Left forelimb (tissue), 1 donor: Measurements from ENCODE around the gene FBXL15.

ENCODE experiments used
- DNase-seq: peaks from one replicate; pipeline ENCODE4 v3.0.0-alpha.2; 2018; ENCODE audit warnings: low spot score

FBXL15 gene

DNA sequence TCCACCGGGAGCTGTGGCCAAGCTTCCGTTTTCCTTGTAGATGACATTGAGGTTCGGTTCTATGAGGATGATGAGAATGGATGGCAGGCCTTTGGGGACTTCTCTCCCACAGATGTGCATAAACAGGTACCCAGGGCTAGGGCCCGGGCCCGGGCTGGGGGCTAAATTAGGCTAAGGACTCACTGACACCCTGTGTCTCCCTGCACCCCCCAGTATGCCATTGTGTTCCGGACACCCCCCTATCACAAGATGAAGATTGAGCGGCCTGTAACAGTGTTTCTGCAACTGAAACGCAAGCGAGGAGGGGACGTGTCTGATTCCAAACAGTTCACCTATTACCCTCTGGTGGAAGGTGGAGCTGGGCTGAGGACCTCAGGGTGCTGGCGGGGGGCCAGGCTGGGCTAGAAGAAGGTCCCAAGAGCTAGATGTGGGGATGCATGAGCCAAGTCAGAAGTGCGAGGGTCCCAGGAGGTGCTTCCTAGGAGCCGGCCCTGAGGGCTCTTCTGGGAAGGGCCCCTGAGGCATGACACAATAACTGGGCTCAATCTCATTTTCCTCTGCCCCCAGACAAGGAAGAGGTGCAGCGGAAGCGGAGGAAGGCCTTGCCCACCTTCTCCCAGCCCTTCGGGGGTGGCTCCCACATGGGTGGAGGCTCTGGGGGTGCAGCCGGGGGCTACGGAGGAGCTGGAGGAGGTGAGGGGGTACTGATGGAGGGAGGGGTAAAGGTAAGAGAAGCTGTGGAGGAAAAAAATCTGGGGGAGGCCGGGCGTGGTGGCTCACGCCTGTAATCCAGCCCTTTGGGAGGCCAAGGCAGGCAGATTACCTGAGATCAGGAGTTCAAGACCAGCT is 22.2 kb upstream of the FBXL15 start:
- DNase-seq = no peak

DNA sequence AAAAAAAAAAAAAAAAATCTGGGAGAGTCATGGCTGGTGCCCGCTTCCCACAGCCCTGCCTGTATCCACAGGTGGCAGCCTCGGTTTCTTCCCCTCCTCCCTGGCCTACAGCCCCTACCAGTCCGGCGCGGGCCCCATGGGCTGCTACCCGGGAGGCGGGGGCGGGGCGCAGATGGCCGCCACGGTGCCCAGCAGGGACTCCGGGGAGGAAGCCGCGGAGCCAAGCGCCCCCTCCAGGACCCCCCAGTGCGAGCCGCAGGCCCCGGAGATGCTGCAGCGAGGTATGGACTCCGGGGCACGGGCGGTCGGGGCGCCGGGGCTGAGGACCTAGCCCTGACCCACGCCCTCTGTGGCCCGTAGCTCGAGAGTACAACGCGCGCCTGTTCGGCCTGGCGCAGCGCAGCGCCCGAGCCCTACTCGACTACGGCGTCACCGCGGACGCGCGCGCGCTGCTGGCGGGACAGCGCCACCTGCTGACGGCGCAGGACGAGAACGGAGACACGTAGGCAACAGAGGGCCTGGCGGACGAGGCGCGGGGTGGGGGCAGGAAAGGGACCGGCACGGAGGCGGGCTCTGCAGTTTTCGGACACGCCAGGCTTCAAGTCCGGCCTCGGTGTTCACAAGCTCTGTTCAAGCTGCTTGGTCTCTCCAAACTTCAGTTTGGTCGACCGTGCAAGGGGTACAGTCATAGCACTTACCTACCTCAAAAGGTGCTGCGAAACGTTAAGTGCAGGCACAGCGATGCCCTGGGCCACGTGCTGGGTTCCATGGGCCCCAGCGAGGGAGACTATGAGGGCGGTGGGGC is 21.2 kb upstream of the FBXL15 start:
- peak; percentile 93 for DNase-seq

DNA sequence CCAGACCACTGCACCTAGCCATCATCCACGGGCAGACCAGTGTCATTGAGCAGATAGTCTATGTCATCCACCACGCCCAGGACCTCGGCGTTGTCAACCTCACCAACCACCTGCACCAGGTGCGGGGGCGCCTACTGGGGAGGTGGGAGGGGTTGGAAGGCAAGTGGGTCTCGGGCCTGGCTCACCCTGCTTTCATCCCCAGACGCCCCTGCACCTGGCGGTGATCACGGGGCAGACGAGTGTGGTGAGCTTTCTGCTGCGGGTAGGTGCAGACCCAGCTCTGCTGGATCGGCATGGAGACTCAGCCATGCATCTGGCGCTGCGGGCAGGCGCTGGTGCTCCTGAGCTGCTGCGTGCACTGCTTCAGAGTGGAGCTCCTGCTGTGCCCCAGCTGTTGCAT is 20.6 kb upstream of the FBXL15 start:
- DNase-seq = no peak

DNA sequence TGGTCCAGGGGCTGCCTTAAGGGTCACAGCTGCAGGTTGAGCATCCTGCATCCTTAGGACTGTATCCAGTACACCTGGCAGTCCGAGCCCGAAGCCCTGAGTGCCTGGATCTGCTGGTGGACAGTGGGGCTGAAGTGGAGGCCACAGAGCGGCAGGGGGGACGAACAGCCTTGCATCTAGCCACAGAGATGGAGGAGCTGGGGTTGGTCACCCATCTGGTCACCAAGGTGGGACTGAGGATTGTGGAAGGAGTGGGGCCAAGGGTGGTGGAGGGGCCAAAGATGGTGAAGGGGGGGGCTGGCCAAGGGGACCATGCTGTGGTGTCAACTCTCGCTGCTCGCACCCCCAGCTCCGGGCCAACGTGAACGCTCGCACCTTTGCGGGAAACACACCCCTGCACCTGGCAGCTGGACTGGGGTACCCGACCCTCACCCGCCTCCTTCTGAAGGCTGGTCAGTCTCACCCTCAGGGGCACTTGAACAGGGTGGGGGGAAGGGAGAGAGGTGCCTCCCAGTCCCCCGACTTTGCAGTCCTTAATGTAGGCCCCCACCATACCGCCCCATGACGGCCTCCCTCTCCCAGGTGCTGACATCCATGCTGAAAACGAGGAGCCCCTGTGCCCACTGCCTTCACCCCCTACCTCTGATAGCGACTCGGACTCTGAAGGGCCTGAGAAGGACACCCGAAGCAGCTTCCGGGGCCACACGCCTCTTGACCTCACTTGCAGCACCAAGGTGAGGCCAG is 19.9 kb upstream of the FBXL15 start:
- DNase-seq = no peak

DNA sequence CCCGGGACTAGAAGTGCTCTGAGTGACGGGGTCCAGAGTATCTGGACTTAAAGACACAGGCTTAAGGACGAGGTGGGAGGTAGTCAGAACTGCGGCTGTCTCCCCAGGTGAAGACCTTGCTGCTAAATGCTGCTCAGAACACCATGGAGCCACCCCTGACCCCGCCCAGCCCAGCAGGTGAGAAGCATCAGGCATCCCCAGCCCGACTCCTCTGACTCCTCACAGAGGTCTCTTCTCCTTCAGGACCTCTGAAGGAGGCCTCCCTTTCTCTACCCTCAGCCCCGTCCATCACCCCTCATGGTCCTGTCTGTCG is 19.3 kb upstream of the FBXL15 start:
- DNase-seq = no peak

DNA sequence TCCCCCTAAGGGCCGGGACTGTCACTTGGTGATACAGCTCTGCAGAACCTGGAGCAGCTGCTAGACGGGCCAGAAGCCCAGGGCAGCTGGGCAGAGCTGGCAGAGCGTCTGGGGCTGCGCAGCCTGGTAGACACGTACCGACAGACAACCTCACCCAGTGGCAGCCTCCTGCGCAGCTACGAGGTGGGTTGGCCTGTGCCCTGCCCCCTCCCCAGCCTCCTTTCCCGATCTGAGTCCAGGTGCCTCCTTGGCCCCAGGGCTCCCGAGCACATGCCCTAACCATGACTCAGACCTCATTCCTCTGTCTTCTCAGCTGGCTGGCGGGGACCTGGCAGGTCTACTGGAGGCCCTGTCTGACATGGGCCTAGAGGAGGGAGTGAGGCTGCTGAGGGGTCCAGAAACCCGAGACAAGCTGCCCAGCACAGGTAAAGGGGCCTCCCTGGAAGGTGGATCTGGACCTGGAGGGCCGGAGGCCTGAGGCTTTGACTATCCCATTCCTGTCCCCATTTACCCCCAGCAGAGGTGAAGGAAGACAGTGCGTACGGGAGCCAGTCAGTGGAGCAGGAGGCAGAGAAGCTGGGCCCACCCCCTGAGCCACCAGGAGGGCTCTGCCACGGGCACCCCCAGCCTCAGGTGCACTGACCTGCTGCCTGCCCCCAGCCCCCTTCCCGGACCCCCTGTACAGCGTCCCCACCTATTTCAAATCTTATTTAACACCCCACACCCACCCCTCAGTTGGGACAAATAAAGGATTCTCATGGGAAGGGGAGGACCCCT is 18.7 kb upstream of the FBXL15 start:
- no peak for DNase-seq

DNA sequence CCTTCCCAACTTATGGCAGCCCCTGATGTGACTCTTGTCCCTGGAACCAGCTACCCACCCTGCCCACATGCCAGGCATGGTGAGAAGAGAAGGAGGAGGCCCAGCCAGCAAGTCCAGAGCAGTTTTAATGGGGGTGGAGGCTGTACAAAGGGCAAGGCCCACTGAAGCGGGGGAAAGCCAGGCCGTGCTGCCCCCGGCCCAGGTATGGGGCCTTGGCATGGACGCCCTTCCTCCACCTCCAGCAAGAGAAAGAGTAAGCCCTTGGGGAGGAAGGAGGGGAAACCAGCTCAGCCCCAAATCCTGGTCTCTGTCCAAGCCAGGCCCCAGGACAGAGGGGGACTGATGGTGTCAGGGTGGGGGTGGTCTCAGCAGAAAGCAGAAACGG is 18.1 kb upstream of the FBXL15 start:
- no peak for DNase-seq

DNA sequence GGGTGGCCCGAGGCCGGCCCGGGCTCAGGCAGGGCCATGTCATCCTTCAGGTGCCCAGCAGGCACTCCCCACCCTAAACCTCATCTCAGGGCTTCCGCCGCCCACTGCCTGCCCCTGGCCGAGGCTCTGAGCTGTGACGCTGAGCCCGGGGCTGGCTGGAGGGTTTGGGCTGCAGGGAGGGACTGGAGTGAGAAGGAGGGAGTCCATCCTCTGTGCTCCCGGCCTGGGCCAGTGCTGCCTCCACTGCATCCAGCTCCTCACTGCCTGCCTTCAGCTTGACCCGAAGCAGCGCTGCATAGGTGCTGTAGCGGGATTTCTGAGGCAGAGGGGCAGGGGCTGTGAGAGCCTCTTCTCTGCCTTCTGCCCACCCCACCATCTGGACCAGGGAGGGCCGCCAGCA is 17.5 kb upstream of the FBXL15 start:
- no peak for DNase-seq

DNA sequence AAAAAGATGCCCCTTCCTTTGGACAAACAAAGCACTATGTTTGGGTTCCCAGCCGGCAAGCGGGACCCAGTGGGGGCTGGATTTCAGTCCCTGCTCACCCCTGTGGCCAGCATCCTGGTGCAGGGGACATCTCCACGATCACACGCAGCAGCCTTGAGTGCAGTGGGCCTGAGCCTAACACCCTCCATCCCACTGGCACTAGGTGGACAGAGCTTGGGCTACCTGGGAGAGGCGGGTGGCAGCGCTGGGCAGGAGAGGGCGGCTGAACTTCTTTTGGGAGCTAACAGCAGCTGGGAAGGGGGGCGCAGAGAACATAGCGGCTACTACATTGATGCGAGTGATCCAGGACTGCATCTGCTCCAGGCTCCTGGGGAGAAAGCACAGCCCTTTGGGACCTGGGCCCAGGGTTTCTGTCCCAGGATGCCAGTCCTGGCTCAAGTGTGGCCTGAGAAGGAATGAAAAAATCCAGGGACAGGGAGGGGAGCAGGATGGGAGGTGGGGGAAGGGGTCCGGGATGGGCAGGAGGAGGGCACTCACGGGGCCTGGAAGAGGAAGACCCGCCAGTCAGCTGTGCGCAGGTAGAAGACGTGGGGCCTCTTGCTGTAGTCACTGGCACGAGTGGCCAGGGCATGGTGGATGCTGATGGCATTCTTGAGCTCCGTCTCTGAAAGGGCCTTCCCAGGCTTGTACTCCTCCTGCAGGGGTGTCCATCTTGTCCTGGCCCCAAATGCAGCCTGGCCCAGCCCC is 16.1 kb upstream of the FBXL15 start:
- no peak for DNase-seq

DNA sequence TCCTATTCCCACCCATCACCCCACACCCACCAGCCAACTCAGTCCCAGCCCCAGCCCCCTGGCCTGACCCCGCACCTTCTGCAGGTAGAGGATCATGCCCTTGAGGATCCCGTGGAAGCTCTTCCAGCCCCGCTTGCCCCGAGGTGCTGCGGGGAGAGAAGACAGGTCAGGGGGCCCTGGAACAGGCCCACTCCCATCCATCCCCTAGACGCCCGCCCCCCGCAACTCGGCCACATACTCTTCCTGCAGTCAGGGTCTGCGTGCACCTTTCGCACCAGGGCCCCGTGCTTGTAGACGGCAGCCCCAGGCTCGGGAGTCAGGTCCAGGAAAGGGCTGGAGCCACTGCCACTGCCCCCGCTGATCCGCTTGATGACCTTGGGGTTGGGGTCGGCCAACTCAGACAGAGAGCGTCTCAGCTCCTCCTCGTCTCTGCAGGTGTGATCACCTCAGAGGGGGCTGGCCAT is 15.5 kb upstream of the FBXL15 start:
- no peak for DNase-seq

DNA sequence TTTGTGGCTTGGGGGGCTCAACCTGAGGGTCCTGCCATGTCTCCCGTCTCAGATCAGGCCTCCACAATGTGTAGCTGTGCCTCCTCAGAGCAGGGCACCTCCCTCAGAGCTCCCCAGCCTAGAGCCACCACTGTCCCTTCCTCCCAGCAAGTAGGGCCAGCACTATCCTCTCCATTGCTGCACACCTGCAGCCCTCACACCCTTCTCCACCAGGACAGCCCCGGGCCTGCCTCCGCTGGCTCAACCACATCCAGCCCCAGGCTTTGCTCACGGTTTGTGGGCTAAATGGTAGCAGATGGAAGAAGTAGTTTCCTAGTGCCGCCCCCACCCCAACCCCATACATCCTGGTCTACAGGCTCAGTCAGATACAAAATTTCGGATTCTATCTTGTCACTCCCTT is 15.0 kb upstream of the FBXL15 start:
- DNase-seq = no peak

DNA sequence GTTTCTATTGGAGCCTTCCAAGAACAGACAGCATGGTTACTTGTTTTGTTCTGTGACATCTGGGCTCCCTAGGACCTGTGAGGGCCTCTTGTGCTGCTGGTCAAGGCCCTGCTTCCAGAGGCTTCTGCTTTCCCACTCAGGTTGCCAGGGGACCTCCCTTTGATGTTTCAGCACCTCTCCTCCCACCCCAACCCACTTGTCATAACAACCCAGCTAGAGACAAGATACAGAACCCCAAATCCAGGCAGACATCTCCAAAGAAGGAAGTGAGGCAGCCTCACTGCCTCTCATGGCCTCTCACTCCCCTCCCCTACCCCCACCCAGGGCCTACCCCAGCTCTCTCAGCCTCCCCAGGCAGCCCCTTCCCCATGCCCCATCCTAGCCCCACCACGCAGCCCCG is 13.8 kb upstream of the FBXL15 start:
- no peak for DNase-seq

DNA sequence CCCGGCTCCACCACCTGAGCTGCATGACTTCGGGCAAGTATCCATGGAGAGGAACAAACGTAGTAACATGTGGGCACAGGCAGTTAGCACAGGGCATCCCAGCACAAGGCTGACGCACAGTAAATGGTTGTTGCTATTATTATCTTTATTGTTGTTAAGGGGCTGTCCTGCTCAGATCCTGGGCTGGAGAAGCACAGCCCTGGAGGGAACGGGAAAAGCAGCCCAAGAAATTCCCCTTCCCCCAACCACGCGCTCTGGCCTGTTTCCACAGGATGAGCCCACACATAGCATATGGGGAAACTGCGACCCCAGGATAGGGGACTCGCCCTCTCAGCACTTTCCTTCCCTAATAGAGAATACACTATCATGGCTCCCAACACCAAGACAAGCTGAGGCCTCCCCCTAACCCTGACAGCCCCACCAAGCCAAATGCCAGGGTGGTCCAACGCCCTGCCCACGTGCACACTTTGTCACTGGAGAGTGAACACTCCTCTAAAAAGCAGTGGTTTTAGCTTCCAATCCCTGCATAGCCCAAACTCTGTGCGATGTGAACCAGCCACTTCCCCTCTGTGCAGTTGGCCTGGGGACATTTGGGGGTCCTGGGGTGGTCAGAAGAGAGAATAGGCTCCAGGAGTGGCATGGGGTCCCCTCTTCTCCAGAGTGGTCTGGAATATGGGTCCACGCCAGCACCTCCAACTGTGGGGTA is 13.1 kb upstream of the FBXL15 start:
- no peak for DNase-seq

DNA sequence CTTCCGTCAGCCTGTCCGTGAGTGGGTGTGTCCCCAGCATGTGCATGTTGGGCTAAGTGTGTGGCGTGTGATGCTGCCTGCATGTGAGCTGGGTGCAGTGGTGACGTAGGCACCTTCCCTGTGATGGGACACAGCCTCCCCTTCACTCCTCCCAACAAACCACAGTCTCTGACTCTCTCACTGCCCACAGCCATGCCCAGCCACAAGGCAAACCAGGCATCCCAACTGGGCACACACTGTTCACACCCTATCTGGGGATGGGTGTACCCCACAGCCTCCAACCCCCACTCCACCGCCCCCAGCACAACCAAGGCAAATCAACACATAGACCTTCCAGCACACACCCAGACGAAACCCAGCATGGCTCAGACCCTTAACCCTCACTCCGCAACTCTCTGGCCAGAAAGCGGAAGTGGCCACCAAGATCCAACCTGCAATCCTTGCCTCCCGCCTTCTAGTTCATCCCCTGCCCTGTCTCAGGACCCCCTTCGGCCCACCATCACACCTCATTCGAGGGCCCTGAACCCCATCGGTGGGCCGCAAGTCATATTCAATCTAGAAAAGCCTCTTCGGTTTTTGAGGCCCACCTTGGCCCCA is 12.4 kb upstream of the FBXL15 start:
- DNase-seq = no peak

DNA sequence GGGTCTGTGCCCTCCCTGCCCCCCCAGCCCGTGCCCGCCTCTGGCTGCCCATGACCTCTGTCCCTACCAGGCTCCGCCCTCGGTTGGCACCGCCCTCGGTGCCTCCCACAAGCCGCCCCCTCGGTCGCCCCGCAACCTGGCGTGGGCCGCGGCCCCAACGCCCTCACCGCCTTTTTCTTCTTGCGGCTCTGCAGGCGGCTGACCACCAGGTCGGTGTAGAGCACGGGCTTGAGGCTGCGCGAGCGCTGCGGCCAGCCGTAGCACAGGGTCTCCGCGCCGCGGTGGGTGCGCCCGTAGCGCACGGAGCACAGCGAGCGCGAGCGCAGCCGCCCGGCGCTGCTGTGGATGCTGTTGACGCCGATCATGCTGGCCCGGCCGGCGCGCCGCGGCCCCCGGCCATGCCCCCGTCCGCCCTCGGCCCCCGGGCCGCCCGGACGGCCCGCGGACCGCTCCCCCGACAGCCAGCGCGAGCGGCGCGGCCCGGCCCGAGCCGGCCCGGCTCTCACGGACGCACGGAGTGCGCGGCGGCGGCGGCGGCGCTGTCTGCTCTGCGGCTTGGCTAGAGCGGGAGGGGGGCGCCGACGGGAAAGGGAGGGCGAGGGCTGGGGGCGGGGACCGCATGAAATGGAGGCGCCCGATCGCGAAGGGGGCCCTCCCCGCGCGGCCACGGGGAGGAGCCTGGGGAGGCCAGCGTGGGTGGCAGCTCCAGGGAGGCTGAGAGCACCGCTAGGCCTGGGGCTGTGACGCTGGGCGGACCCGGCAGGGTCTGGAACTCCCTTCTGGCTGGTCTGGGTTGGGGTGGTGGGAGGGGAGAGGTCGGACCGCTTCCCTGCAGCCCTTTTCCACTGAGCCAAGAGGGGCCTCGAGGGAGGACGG is 11.7 kb upstream of the FBXL15 start:
- peak; percentile 86 for DNase-seq

DNA sequence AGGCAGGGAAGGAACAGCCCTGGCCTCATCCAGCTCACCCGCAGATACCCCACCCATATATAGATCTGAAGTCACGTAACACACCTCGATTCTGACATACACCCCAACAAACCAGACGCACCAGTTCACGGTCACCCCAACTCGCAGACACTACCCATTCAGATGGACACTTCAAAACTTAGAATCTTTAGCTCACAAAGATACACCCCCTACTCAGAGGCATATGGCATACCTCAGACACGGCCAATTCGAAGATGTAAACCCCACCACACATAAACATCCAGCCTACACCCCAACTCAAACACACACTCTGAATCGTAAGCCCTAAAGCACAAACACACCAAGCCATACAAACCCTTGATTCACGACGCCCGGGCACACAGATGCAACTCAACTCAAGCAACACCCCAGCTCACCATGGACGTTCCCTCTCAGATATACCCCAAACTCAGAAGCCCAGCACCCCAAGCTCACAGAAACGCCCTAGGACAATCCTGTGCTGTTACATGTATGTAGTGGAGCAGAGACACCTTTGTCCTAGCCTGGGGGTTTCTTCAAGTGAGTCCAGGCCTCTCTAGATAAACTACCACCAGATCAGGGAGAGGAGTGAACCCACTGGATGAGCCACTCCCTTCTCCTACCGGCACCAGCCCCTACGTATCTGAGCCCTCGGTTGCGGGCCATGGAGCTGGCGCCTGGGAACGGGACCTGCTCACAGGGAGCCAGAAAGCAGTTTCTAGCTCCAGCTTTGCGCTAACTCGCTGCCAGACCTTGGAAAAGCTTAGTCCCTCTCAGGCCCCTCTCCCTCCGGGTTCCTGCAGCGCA is 10.8 kb upstream of the FBXL15 start:
- DNase-seq = peak; percentile 68

DNA sequence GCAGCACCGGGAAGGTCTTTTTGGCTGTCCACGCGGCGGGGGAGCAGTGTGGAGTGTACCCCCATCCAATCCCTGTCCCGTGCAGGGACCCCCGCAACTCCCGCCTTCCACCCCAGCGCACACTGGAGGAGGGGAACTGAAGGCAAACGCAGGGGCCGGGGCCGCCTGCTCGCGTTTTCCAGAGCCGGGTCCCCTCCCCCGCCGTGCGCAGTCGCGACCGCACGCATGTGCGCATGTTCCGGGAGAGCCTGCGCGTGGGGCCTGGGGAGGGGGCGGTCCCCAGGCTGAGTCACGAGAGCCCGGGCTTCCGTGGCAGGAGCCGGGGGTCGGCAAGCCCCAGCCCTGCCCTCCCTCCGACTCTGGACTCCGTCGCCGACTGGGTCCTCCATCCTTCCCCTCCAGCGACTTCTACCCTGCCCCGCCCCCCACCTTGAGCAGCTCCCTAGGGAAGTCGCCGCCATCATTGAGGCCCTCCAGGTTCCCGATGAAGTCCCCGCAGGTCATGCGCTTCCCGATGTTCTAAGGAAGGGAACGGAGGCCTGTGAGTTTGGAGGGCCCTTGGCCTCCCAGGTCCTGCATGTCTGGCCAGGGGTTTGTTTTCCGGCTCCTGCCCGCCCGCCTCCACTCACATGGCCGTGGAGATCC is 10.1 kb upstream of the FBXL15 start:
- DNase-seq = peak; percentile 83
